ENCODE measurements around the gene CCR3.

The CCR3 gene

GRCh38 chr3:46286947-46287565, 44.8 kb downstream of the CCR3 start:
- TF ChIP-seq CTCF (IDR thresholded peaks at IDR 0.05) = no peak
- DNase-seq (ENCODE audit: low spot score) = no peak
- no peak overlapping the region for H3K27ac ChIP-seq
- no peak overlapping the region for H3K4me3 ChIP-seq

- DNase-seq (ENCODE audit: low spot score) = no peak
- Histone ChIP-seq H3K4me3 (no peak overlapping the region), H3K27ac (no peak overlapping the region)
- TF ChIP-seq CTCF (IDR thresholded peaks at IDR 0.05) = no peak
Observed at GRCh38 chr3:46289551-46289950, 47.3 kb downstream of the CCR3 start.

GRCh38 chr3:46289966-46290365, 47.7 kb downstream of the CCR3 start:
- Histone ChIP-seq H3K4me3 (no peak overlapping the region), H3K27ac (no peak overlapping the region)
- DNase-seq (ENCODE audit: low spot score) = no peak
- TF ChIP-seq CTCF (IDR thresholded peaks at IDR 0.05) = no peak

- TF ChIP-seq CTCF (IDR thresholded peaks at IDR 0.05) = no peak
- Histone ChIP-seq H3K27ac (no peak overlapping the region), H3K4me3 (no peak overlapping the region)
- no peak for DNase-seq (ENCODE audit: low spot score)
Observed at GRCh38 chr3:46291046-46291445, 48.8 kb downstream of the CCR3 start.

GRCh38 chr3:46293035-46293724, 50.9 kb downstream of the CCR3 start:
- Histone ChIP-seq H3K27ac (no peak overlapping the region), H3K4me3 (no peak overlapping the region)
- TF ChIP-seq CTCF (IDR thresholded peaks at IDR 0.05) = no peak

GRCh38 chr3:46293991-46294833, 52.0 kb downstream of the CCR3 start:
- Histone ChIP-seq H3K27ac (no peak overlapping the region), H3K4me3 (no peak overlapping the region)
- no peak for DNase-seq (ENCODE audit: low spot score)
- TF ChIP-seq CTCF (IDR thresholded peaks at IDR 0.05) = no peak

More at GRCh38 chr3:46293035-46293724, 50.9 kb downstream of the CCR3 start:
- DNase-seq (ENCODE audit: low spot score) = no peak
